ENCODE results near the gene EDEM3.

Gene EDEM3

DNA sequence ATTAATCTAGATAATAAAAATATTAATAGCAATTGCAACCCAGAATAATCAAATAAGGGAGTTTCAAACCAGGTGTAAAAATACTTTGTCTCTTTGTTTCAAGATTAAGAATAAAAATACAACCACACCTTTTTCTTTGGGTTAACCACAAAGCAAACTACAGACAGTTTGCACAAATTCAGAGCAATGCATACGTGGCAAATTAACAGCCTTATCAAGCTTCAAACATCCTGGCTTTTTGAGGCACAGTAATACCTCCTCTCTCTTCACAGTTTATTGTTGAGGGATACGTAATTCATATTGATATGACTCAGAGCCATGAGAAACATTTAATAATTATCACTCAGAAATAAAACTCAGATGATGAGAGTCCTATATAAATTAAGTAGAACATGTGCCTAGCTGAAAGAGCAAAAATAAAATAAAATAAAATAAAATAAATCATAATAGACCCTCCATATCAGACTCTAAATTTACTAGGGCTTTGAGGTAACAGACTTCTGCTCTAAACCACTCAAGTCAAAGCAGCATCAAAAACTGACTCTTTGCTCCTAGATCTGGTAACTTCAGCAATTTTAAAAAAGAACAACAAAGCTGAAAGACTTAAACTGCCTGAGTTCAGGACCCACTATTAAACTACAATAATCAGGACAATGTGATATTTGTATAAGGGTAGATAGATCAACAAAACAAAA, 11.4 kb downstream of the EDEM3 start:
- no peak overlapping the region for H3K27ac ChIP-seq (ENCODE audit: low read depth in 2 of 2, low read length in 2 of 2)
- no peak overlapping the region for H3K4me3 ChIP-seq (ENCODE audit: low read length in 2 of 2)
- no peak overlapping the region for H3K9ac ChIP-seq (ENCODE audit: low read depth in 1 of 2, low read length in 2 of 2)
- H3K9me3 ChIP-seq (ENCODE audit: control insufficient read depth in 2 of 2, low read length in 2 of 2) = no peaks in the 10 kb centered on the region
- H3K36me3 ChIP-seq (ENCODE audit: control insufficient read depth in 2 of 2, insufficient read depth in 2 of 2, low read length in 2 of 2) = peaks cover 3 to 6% of the 10 kb centered on the region in 2 donors
- H3K27me3 ChIP-seq (ENCODE audit: control insufficient read depth in 2 of 2, insufficient read depth in 2 of 2, low read length in 2 of 2) = no peaks in the 10 kb centered on the region
- peaks cover 0 to 8% of the 10 kb centered on the region in 2 donors for H3K4me1 ChIP-seq (ENCODE audit: control insufficient read depth in 2 of 2, insufficient read depth in 2 of 2, low read length in 2 of 2)

DNA sequence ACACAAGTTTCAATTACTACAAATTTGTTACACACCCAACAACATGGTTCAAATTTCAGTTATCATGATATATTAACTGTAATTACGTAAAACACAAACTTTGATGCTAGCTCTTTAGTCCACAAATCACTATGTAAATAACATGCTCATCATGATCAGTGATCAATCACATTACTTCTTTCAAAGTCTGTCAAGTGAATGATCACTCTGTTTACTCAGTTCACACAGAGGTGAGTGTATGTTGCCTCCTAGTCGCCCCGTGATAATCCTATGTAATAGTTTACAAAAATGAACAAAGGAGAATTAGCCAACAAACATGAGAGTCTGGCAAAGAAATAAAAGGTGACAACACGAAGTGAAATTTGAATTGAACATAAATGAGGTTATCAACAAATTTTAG, 14.3 kb downstream of the EDEM3 start:
- H3K36me3 ChIP-seq (ENCODE audit: control insufficient read depth in 2 of 2, insufficient read depth in 2 of 2, low read length in 2 of 2) = peaks cover 2 to 15% of the 10 kb centered on the region in 2 donors
- H3K4me3 ChIP-seq (ENCODE audit: low read length in 2 of 2) = no peak overlapping the region
- no peaks in the 10 kb centered on the region for H3K9me3 ChIP-seq (ENCODE audit: control insufficient read depth in 2 of 2, low read length in 2 of 2)
- no peaks in the 10 kb centered on the region for H3K27me3 ChIP-seq (ENCODE audit: control insufficient read depth in 2 of 2, insufficient read depth in 2 of 2, low read length in 2 of 2)
- H3K27ac ChIP-seq (ENCODE audit: low read depth in 2 of 2, low read length in 2 of 2) = no peak overlapping the region
- H3K4me1 ChIP-seq (ENCODE audit: control insufficient read depth in 2 of 2, insufficient read depth in 2 of 2, low read length in 2 of 2) = no peaks in the 10 kb centered on the region
- no peak overlapping the region for H3K9ac ChIP-seq (ENCODE audit: low read depth in 1 of 2, low read length in 2 of 2)

DNA sequence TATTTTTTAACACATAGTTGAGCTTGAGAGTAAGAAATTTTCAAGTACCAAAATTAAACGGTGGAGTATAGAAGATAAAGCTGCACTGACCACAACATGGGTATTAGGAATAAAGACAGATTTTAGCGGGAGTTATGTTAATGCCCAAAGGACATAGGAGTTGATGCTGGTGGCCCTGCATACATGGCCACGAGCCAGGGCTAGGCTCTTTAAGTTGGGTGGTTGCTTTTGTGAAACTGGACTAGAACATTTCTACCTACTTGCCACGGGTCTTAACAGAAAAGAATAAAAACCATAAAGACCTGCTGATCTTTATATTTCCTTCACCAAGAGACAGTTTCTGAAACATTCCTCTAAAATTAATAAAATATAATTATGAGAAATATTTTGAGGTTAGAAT, 14.9 kb downstream of the EDEM3 start:
- H3K27me3 ChIP-seq (ENCODE audit: control insufficient read depth in 2 of 2, insufficient read depth in 2 of 2, low read length in 2 of 2) = no peaks in the 10 kb centered on the region
- no peak overlapping the region for H3K4me3 ChIP-seq (ENCODE audit: low read length in 2 of 2)
- no peak overlapping the region for H3K9ac ChIP-seq (ENCODE audit: low read depth in 1 of 2, low read length in 2 of 2)
- no peaks in the 10 kb centered on the region for H3K9me3 ChIP-seq (ENCODE audit: control insufficient read depth in 2 of 2, low read length in 2 of 2)
- peaks cover 2 to 20% of the 10 kb centered on the region in 2 donors for H3K36me3 ChIP-seq (ENCODE audit: control insufficient read depth in 2 of 2, insufficient read depth in 2 of 2, low read length in 2 of 2)
- no peaks in the 10 kb centered on the region for H3K4me1 ChIP-seq (ENCODE audit: control insufficient read depth in 2 of 2, insufficient read depth in 2 of 2, low read length in 2 of 2)
- no peak overlapping the region for H3K27ac ChIP-seq (ENCODE audit: low read depth in 2 of 2, low read length in 2 of 2)

DNA sequence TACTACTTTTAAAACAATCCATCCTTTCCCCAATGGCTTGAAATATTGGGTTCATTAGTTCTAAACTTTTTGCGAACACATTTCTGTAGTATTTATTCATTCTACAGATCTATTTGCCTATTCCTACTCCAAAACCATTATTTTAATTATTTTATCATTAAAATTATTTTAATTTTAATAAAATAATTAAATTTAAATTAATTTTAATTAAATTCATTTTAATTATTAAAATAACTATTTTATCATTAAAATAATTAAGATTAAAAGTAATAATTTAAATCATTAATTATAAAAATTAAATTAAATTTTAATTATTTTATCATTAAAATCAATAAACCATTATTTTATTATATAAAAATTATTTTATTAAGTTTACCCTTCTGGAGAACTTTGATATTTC, 15.6 kb downstream of the EDEM3 start:
- H3K27ac ChIP-seq (ENCODE audit: low read depth in 2 of 2, low read length in 2 of 2) = no peak overlapping the region
- H3K27me3 ChIP-seq (ENCODE audit: control insufficient read depth in 2 of 2, insufficient read depth in 2 of 2, low read length in 2 of 2) = no peaks in the 10 kb centered on the region
- H3K4me3 ChIP-seq (ENCODE audit: low read length in 2 of 2) = no peak overlapping the region
- no peaks in the 10 kb centered on the region for H3K4me1 ChIP-seq (ENCODE audit: control insufficient read depth in 2 of 2, insufficient read depth in 2 of 2, low read length in 2 of 2)
- H3K9ac ChIP-seq (ENCODE audit: low read depth in 1 of 2, low read length in 2 of 2) = no peak overlapping the region
- H3K9me3 ChIP-seq (ENCODE audit: control insufficient read depth in 2 of 2, low read length in 2 of 2) = no peaks in the 10 kb centered on the region
- H3K36me3 ChIP-seq (ENCODE audit: control insufficient read depth in 2 of 2, insufficient read depth in 2 of 2, low read length in 2 of 2) = peaks cover 2 to 22% of the 10 kb centered on the region in 2 donors

DNA sequence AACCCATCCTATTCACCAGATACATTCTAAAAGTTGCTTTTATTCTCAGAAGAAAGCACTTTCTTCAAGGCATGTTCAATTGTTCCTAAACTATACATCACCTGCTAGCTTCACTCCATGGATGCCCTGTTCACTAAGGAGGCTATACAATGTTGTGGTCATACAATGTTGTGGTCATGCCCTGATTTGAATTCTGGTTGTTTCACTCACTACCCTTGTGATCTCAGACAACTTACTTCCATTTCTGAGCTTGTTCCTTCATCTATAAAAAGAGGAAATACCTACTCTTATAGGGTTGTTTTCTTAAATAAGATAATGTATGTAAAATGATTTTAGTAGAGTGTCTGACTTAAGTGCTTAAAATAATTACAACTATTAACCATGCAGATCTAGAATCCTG, 19.7 kb downstream of the EDEM3 start:
- H3K36me3 ChIP-seq (ENCODE audit: control insufficient read depth in 2 of 2, insufficient read depth in 2 of 2, low read length in 2 of 2) = peaks cover 22 to 34% of the 10 kb centered on the region in 2 donors
- H3K4me1 ChIP-seq (ENCODE audit: control insufficient read depth in 2 of 2, insufficient read depth in 2 of 2, low read length in 2 of 2) = no peaks in the 10 kb centered on the region

DNA sequence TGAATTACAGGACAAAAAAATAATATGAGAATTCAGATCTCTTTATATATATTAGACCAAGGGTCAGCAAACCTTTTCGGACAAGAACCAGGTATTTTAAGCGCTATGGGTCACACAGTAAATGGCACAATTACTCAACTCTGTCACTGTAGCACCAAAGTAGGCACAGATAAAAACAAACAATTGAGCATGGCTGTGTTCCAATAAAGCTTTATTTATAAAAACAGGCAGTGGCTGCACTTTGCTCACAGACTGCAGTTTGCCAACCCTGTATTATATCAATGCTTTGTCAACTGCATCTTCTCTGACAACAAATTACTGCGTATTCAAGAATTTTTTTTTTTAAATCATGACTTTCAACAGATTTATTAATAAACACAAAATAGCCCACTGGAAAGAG, 29.8 kb downstream of the EDEM3 start:
- Histone ChIP-seq H3K27me3 (ENCODE audit: control insufficient read depth in 2 of 2, insufficient read depth in 2 of 2, low read length in 2 of 2) (no peaks in the 10 kb centered on the region), H3K4me3 (ENCODE audit: low read length in 2 of 2) (no peak overlapping the region), H3K9ac (ENCODE audit: low read depth in 1 of 2, low read length in 2 of 2) (no peak overlapping the region), H3K9me3 (ENCODE audit: control insufficient read depth in 2 of 2, low read length in 2 of 2) (no peaks in the 10 kb centered on the region), H3K4me1 (ENCODE audit: control insufficient read depth in 2 of 2, insufficient read depth in 2 of 2, low read length in 2 of 2) (no peaks in the 10 kb centered on the region), H3K27ac (ENCODE audit: low read depth in 2 of 2, low read length in 2 of 2) (no peak overlapping the region), H3K36me3 (ENCODE audit: control insufficient read depth in 2 of 2, insufficient read depth in 2 of 2, low read length in 2 of 2) (peaks cover 41 to 57% of the 10 kb centered on the region in 2 donors)

More for the DNA sequence above, 19.7 kb downstream of the EDEM3 start:
- Histone ChIP-seq H3K9me3 (ENCODE audit: control insufficient read depth in 2 of 2, low read length in 2 of 2) (no peaks in the 10 kb centered on the region), H3K27me3 (ENCODE audit: control insufficient read depth in 2 of 2, insufficient read depth in 2 of 2, low read length in 2 of 2) (no peaks in the 10 kb centered on the region), H3K9ac (ENCODE audit: low read depth in 1 of 2, low read length in 2 of 2) (no peak overlapping the region), H3K27ac (ENCODE audit: low read depth in 2 of 2, low read length in 2 of 2) (no peak overlapping the region), H3K4me3 (ENCODE audit: low read length in 2 of 2) (no peak overlapping the region)

DNA sequence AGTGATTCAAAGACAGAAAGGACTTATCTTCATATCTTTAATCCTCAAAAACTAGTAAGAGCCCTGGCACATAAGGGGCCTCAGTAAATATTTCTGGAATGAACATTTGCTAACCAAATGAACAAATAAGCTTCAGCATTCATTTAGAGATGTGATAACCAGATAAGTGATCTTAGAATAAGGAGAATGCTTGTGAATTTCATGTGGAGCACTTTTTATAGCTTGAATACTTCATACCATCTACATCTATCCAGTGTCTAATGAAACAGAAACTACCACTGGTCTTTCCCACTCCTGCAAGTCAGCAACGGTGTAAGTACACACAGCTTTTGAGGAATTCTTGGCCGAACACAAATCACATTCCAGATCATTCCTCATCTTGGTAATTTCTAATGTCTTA, 38.5 kb downstream of the EDEM3 start:
- Histone ChIP-seq H3K4me1 (ENCODE audit: control insufficient read depth in 2 of 2, insufficient read depth in 2 of 2, low read length in 2 of 2) (no peaks in the 10 kb centered on the region), H3K27ac (ENCODE audit: low read depth in 2 of 2, low read length in 2 of 2) (no peak overlapping the region), H3K9me3 (ENCODE audit: control insufficient read depth in 2 of 2, low read length in 2 of 2) (no peaks in the 10 kb centered on the region), H3K27me3 (ENCODE audit: control insufficient read depth in 2 of 2, insufficient read depth in 2 of 2, low read length in 2 of 2) (no peaks in the 10 kb centered on the region), H3K4me3 (ENCODE audit: low read length in 2 of 2) (no peak overlapping the region), H3K36me3 (ENCODE audit: control insufficient read depth in 2 of 2, insufficient read depth in 2 of 2, low read length in 2 of 2) (peaks cover 72 to 77% of the 10 kb centered on the region in 2 donors), H3K9ac (ENCODE audit: low read depth in 1 of 2, low read length in 2 of 2) (no peak overlapping the region)

DNA sequence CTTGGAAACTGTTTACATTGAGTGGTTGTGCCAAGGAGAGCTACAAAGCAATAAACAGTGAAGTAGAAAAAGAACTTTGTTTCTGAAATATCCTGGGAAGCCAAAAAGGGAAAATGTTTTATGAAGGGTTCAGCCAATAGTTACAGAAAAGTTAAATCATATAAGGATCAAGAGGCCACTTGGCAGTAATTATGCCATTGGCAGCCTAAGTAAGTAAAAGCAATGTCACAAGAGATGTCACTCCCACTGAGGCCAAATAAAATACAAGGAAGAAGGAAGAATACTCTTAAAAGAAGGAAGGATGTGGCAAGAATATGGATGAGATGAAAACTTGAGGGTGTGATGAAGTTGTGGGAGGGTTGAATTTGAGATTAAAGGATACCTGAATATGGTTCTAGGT, 45.2 kb downstream of the EDEM3 start:
- no peaks in the 10 kb centered on the region for H3K27me3 ChIP-seq (ENCODE audit: control insufficient read depth in 2 of 2, insufficient read depth in 2 of 2, low read length in 2 of 2)
- no peak overlapping the region for H3K9ac ChIP-seq (ENCODE audit: low read depth in 1 of 2, low read length in 2 of 2)
- H3K36me3 ChIP-seq (ENCODE audit: control insufficient read depth in 2 of 2, insufficient read depth in 2 of 2, low read length in 2 of 2) = peaks cover 64 to 70% of the 10 kb centered on the region in 2 donors
- H3K9me3 ChIP-seq (ENCODE audit: control insufficient read depth in 2 of 2, low read length in 2 of 2) = no peaks in the 10 kb centered on the region
- no peaks in the 10 kb centered on the region for H3K4me1 ChIP-seq (ENCODE audit: control insufficient read depth in 2 of 2, insufficient read depth in 2 of 2, low read length in 2 of 2)
- no peak overlapping the region for H3K27ac ChIP-seq (ENCODE audit: low read depth in 2 of 2, low read length in 2 of 2)
- no peak overlapping the region for H3K4me3 ChIP-seq (ENCODE audit: low read length in 2 of 2)

DNA sequence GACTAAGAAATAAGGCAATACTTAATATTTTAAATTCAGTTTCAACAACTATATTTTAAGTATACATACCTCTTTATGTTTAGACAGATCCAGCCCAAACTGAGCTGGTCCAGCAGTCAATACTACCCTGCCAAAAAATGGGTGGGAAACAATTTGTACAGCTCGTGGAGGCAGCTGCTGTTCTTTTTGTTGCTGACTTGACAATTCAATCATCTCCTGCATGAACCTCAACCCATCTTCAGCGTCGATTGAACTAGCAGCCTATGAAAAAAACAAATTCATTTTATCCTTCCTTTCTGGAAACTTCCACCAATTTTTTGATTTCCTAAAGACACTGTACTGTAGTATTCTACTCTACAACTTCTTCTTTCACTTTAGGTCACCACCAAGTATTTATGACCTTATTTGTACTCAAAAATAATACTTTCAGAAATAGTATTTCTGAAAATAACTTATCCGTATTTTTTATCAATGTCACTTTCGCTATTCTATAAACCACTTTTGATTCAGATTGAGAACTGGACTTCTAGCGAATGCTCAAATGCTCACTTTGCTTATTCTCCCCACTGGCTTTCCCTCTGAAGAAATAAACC, 46.5 kb downstream of the EDEM3 start:
- Histone ChIP-seq H3K9me3 (ENCODE audit: control insufficient read depth in 2 of 2, low read length in 2 of 2) (no peaks in the 10 kb centered on the region), H3K9ac (ENCODE audit: low read depth in 1 of 2, low read length in 2 of 2) (no peak overlapping the region), H3K4me1 (ENCODE audit: control insufficient read depth in 2 of 2, insufficient read depth in 2 of 2, low read length in 2 of 2) (no peaks in the 10 kb centered on the region), H3K4me3 (ENCODE audit: low read length in 2 of 2) (no peak overlapping the region), H3K27me3 (ENCODE audit: control insufficient read depth in 2 of 2, insufficient read depth in 2 of 2, low read length in 2 of 2) (no peaks in the 10 kb centered on the region), H3K27ac (ENCODE audit: low read depth in 2 of 2, low read length in 2 of 2) (no peak overlapping the region), H3K36me3 (ENCODE audit: control insufficient read depth in 2 of 2, insufficient read depth in 2 of 2, low read length in 2 of 2) (peaks cover 64 to 65% of the 10 kb centered on the region in 2 donors)

DNA sequence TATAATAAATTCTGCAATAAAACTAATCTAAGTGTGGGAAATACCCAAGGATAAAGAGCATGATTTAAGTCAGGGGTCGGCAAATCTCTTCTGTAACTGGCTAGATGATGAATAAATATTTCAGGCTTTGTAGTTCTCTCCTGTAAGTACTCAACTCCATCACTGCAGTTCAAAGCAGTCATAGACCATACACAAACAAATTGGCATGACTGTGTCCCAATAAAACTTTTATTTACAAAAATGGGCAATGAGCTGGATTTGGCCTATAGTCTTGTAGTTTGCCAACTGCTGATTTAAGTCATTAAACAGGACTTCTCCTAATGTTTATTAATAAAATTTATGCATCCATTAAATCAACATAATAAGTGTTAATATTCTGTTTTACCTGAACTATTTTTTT, 49.4 kb downstream of the EDEM3 start:
- no peaks in the 10 kb centered on the region for H3K9me3 ChIP-seq (ENCODE audit: control insufficient read depth in 2 of 2, low read length in 2 of 2)
- H3K27me3 ChIP-seq (ENCODE audit: control insufficient read depth in 2 of 2, insufficient read depth in 2 of 2, low read length in 2 of 2) = no peaks in the 10 kb centered on the region
- peaks cover 60 to 66% of the 10 kb centered on the region in 2 donors for H3K36me3 ChIP-seq (ENCODE audit: control insufficient read depth in 2 of 2, insufficient read depth in 2 of 2, low read length in 2 of 2)
- H3K4me1 ChIP-seq (ENCODE audit: control insufficient read depth in 2 of 2, insufficient read depth in 2 of 2, low read length in 2 of 2) = no peaks in the 10 kb centered on the region
- H3K27ac ChIP-seq (ENCODE audit: low read depth in 2 of 2, low read length in 2 of 2) = no peak overlapping the region
- no peak overlapping the region for H3K9ac ChIP-seq (ENCODE audit: low read depth in 1 of 2, low read length in 2 of 2)
- no peak overlapping the region for H3K4me3 ChIP-seq (ENCODE audit: low read length in 2 of 2)

Measured in mucosa of rectum (tissue), 2 donors.